ENCODE data around the gene ATAD3A. TPM values are rescaled to one million over a fixed set of nuclear protein-coding genes. Genes with fewer than 3 reads are reported as not detected.

ATAD3A gene
- total RNA-seq, 1 experiment from 2014 or later: 55.8 TPM

DNA sequence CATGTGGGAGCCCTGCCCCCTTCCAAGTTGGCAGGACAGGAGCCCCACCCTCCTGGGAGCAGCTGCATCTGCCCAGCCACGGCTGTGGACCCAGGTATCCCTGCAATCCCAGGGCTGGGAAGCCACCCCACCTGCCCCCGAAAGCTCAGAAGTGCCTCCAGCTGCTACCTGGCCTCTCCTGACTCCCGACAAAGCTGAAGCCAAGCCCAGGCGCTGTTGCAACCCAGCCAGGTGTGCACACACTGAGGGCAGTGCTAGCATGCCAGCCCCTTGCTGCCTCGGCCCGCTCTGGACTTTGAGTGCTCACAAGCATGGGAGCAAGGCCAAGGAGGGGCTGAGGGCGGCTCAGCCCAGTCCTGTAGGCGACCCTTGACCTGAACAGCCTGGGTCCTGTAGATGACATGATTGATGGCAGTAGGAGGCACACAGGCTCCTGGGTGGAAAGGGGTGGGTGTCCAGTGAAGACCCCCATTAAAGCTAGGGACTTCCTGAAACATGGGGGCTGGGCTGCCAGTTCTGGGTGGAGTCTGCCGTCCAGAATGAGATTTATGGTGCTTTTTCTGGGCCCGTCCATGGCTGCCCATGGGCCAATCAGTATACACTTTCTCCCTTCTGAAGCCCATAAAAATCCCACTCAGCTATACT is 65.5 kb downstream of the ATAD3A start:
- peaks cover 3 to 10% (median 5%) of the 10 kb centered on the region in 3 experiments; a peak in 6 of 7 replicates for H3K36me3 Mint-ChIP-seq (ENCODE audit: insufficient read depth in 1 of 3, low read depth in 3 of 3)

More for the DNA sequence above, 65.5 kb downstream of the ATAD3A start:
- Histone ChIP-seq H3K9ac (ENCODE audit: extremely low read depth, insufficient read length, low read length) (no peak overlapping the region), H2AFZ (ENCODE audit: low read length) (no peak overlapping the region), H3K56ac (ENCODE audit: insufficient read length, low read depth, low read length) (no peak overlapping the region), H3K23me2 (ENCODE audit: insufficient read length, low read depth, low read length, poor library complexity, severe bottlenecking) (peaks cover 11% of the 10 kb centered on the region), H2BK120ac (ENCODE audit: low read depth, low read length, poor library complexity, severe bottlenecking) (no peak overlapping the region), H2AK5ac (ENCODE audit: insufficient read length, low read length) (no peak overlapping the region), H3K4ac (ENCODE audit: low read depth, low read length) (no peak overlapping the region), H3K79me2 (ENCODE audit: insufficient read depth, low read length) (peaks cover 17% of the 10 kb centered on the region; the same call in 1 of the 2 replicates), H3K79me1 (ENCODE audit: insufficient read depth, low read depth, low read length, poor library complexity, severe bottlenecking) (no peaks in the 10 kb centered on the region), H3K23ac (ENCODE audit: insufficient read length, low read depth, low read length) (no peak overlapping the region), H3K4me2 (ENCODE audit: insufficient read depth, insufficient read length, low read length) (no peak overlapping the region), H3K18ac (ENCODE audit: insufficient read length, low read depth, low read length) (no peak overlapping the region), H3K14ac (ENCODE audit: insufficient read depth, low read length) (no peak overlapping the region), H2BK12ac (ENCODE audit: insufficient read length, low read depth, low read length) (no peak overlapping the region), H3T11ph (ENCODE audit: low read length) (no peak overlapping the region), H3K4me1 (ENCODE audit: insufficient read depth, low read length) (no peaks in the 10 kb centered on the region), H4K8ac (replicated peaks; ENCODE audit: insufficient read length, low read depth, low read length) (no peak overlapping the region), H3K27me3 (ENCODE audit: insufficient read depth, low read length) (no peaks in the 10 kb centered on the region), H2BK20ac (ENCODE audit: low read depth, low read length, poor library complexity, severe bottlenecking) (no peak overlapping the region), H4K91ac (ENCODE audit: insufficient read length, low read depth, low read length) (no peak overlapping the region), H2BK15ac (ENCODE audit: low read depth, low read length) (no peak overlapping the region), H3K9me3 (ENCODE audit: control insufficient read depth, low read depth, low read length) (no peaks in the 10 kb centered on the region), H2BK5ac (ENCODE audit: insufficient read length, low read length) (no peak overlapping the region), H3K27ac (ENCODE audit: insufficient read length, low read depth, low read length) (no peak overlapping the region), H4K5ac (ENCODE audit: insufficient read length, low read depth, low read length) (no peak overlapping the region), H4K20me1 (ENCODE audit: control insufficient read depth, insufficient read depth, insufficient read length) (no peaks in the 10 kb centered on the region)
- Mint-ChIP-seq H3K4me1 (peaks cover 9 to 16% of the 10 kb centered on the region in 2 experiments), H3K4me3 (no peak overlapping the region), H3K9me3 (peaks cover 0 to 3% of the 10 kb centered on the region in 2 experiments; a peak in 1 of 5 replicates), H3K27ac (no peak overlapping the region), H3K27me3 (ENCODE audit: low read depth) (peaks cover 28% of the 10 kb centered on the region)
- TF ChIP-seq, protein P1, sequence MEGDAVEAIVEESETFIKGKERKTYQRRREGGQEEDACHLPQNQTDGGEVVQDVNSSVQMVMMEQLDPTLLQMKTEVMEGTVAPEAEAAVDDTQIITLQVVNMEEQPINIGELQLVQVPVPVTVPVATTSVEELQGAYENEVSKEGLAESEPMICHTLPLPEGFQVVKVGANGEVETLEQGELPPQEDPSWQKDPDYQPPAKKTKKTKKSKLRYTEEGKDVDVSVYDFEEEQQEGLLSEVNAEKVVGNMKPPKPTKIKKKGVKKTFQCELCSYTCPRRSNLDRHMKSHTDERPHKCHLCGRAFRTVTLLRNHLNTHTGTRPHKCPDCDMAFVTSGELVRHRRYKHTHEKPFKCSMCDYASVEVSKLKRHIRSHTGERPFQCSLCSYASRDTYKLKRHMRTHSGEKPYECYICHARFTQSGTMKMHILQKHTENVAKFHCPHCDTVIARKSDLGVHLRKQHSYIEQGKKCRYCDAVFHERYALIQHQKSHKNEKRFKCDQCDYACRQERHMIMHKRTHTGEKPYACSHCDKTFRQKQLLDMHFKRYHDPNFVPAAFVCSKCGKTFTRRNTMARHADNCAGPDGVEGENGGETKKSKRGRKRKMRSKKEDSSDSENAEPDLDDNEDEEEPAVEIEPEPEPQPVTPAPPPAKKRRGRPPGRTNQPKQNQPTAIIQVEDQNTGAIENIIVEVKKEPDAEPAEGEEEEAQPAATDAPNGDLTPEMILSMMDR (conservative IDR thresholded peaks at IDR 0.05): no peak
- DNase-seq: no peak
- no CpG with 5 or more reads among the region's 10 CpGs for WGBS (ENCODE audit: extremely low coverage, insufficient read length, low lambda C conversion rate)
